GM21619 (cell line): ENCODE measurements around the gene SEMA4G.

Experiments
- ATAC-seq: cut with Tn5 transposase; IDR thresholded peaks from one replicate; pipeline ENCODE4 v1.9.1; 2021; ENCODE audit not compliant: unreplicated experiment

Gene SEMA4G

GRCh38 chr10:100969187-100970075, at the start of gene SEMA4G:
SEMA4G (plus strand) TSS chr10:100969504; CDS start chr10:100972913, 3,409 bp downstream.
- peak; percentile 57 for ATAC-seq

- ATAC-seq, result no peak
Measured at GRCh38 chr10:100923580-100923979, 45.7 kb upstream of the SEMA4G start.

DNA sequence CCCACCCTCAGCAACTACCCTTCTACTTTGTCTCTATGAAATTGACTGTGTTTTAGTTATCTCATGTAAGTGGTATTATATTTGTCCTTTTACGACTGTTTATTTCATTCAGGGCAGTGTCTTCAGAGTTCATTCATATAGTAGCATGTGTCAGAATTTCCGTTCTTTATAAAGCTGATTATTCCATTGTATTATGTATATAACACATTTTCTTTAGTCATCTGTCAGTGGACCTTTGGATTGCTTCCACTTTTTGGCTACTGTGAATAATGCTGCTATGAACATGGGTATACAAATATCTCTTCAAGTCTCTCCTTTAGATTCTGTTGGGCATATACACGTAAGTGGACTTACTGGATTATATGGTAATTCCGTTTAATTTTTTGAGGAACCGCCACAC, 42.0 kb upstream of the SEMA4G start:
- ATAC-seq, result no peak

GRCh38 chr10:100928039-100928438, 41.3 kb upstream of the SEMA4G start:
- no peak for ATAC-seq

DNA sequence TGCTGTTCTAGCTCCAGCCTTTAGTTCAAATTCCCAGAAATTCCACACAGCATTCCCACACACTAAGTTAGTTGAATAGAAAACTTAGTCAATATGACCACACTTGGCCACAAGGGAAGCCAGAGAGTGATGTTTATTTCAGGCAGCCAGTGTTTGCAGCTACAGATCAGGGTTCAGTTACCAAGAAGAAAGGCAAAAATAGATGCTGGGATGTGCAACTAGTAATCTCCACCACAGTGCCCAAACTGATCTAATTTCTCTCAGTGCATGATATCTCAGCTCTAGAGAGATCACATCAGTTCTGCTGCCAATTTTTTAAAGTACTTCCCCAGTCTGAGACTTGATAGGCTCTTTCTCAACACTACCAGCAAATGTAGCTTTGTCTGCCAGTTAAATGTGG, 38.9 kb upstream of the SEMA4G start:
- no peak for ATAC-seq

- ATAC-seq, result no peak
Measured at GRCh38 chr10:100934084-100934659, 35.1 kb upstream of the SEMA4G start.

GRCh38 chr10:100939763-100940344, 29.4 kb upstream of the SEMA4G start:
- no peak for ATAC-seq

- no peak for ATAC-seq
Measured at GRCh38 chr10:100942229-100942628, 27.1 kb upstream of the SEMA4G start.

- no peak for ATAC-seq
Measured at GRCh38 chr10:100943508-100943907, 25.8 kb upstream of the SEMA4G start.

- no peak for ATAC-seq
Measured at GRCh38 chr10:100945754-100946153, 23.6 kb upstream of the SEMA4G start.

- no peak for ATAC-seq
Measured at GRCh38 chr10:100948916-100949315, 20.4 kb upstream of the SEMA4G start.

GRCh38 chr10:100960251-100960650, 9.1 kb upstream of the SEMA4G start:
- no peak for ATAC-seq

DNA sequence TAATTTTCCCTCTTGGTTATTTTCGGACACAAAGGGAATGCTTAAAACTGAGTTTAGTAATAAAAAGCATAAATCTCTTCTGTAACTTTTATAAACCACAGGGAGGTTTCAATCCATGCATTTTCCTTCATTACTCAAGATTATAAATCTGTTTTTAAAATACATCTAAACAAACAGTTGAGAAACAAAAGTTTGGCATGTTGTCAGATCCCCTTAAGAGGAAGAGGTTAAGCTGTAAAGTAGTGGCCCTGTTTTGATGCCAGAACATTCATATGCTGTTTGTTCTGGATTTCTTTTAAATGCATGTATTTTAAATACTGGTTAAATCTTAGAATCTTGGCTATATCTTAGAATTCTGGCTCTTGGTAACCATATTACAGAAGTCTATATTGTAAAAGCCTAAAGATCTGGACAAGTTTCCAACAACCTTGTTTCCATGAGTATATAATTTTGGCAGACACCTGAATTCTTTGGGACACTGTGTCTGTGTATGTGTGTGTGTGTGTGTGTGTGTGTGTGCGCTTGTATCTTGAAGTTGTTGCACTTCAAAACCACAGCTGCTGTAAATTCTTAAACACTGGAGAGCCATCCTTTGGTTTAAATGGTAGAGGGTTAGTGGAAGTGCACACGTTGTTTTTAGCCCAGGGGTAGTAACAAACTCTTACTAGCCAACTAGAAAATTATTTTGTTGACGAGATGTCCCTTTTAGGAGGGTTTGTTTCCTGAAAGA, 6.8 kb upstream of the SEMA4G start:
- ATAC-seq, result no peak

DNA sequence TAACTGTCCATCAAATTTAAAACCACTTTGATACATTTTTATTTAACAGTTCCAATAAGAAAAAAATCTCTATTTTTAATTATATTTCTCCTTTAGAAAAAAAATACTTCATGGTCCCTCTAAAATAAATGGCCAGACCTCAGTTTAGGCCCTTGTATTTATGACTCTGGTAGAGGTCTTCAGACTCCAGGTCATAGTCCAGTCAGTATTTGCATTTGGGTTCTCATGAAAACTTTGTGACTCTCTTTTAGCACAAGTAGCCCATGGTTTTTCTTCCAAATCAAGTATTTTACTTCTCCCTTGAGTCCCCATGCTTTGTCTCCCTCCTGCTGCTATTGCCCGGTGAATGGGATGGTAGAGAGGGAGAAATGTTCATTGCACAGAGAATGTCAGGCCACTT, 5.5 kb upstream of the SEMA4G start:
- no peak for ATAC-seq

- ATAC-seq, result no peak
Measured at GRCh38 chr10:100965820-100966219, 3.5 kb upstream of the SEMA4G start.

- no peak for ATAC-seq
Measured at GRCh38 chr10:100966887-100967286, 2.4 kb upstream of the SEMA4G start.

- ATAC-seq, result no peak
Measured at GRCh38 chr10:100967332-100967731, 2.0 kb upstream of the SEMA4G start.

DNA sequence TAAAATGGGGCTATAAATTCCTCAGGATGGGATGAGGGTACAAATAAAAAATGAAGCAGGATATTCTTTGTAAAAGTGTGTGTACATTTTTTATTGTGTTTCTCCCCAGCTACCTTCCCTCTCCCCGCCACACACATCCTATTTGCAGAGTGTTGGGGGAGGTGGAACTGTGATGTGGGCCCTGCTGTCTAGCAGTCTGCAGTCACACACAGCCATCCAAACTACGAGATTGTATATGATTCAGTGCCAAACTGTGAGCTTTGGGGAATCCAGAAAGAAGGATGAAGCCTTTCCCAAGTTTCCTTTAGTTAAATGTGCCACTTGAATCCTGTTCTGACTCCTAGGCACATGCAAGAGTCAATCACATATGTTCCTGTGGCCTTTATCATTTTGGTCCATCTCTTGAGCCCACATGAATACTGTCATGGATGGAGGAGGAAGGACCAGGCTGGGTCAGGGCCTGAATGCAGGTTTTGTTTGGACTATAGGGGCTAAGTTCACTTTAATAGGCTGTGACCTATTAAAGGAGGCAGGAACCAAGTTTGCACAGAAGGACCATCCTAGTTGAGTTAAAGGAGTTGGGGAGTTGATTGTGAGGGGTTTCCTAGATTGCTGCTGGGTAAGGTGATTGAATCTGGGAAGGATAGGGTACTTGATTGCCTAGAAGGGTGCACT, 1.1 kb upstream of the SEMA4G start:
- ATAC-seq, result no peak

DNA sequence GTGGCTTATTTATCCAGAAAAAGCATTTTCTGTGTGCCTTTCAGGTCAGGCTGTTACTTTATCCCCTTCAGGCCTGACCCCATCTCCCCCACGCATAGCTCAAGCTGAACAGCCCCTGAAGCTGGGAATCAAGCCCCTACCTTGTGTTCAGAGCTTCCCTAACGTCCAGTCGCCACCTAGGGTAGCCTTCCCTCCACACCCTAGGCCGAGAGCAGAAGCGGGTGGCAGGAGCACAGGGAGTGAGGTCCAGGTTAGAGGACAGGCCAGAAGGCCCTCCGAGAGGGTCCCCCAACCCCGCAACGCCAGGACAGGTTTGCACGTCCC, 479 bp upstream of the SEMA4G start:
- ATAC-seq, result no peak

- ATAC-seq, result no peak
Measured at GRCh38 chr10:100970076-100970913, 991 bp downstream of the SEMA4G start.
